GF-D8 (cell line): Measurements from ENCODE around the gene CTCFL.

Experiments
- DNase-seq: peaks from one replicate; lab custom pipeline; 2025; lab: John Stamatoyannopoulos, UW

The CTCFL gene

GRCh38 chr20:57524511-57525176 lies at the start of gene CTCFL:
TSS of gene CTCFL (minus strand) at chr20:57525140. CDS start at chr20:57524205, 935 bp downstream.
- DNase-seq, result no peak

- no peak for DNase-seq
These were observed 49.0 kb upstream of the CTCFL start for GRCh38 chr20:57573894-57574293.

- DNase-seq, result no peak
These were observed 48.3 kb upstream of the CTCFL start for GRCh38 chr20:57573242-57573641.

GRCh38 chr20:57571782-57572416 lies 47.0 kb upstream of the CTCFL start:
- DNase-seq, result no peak

GRCh38 chr20:57570920-57571319 lies 46.0 kb upstream of the CTCFL start:
- DNase-seq, result no peak

GRCh38 chr20:57570145-57570850 lies 45.4 kb upstream of the CTCFL start:
- no peak for DNase-seq

GRCh38 chr20:57568960-57569359 lies 44.0 kb upstream of the CTCFL start:
- DNase-seq, result no peak

GRCh38 chr20:57568088-57568896 lies 43.4 kb upstream of the CTCFL start:
- DNase-seq, result no peak

GRCh38 chr20:57567471-57568079 lies 42.6 kb upstream of the CTCFL start:
- no peak for DNase-seq

- no peak for DNase-seq
These were observed 42.0 kb upstream of the CTCFL start for GRCh38 chr20:57566803-57567459.

GRCh38 chr20:57566399-57566798 lies 41.5 kb upstream of the CTCFL start:
- DNase-seq, result no peak

- DNase-seq, result no peak
These were observed 40.2 kb upstream of the CTCFL start for GRCh38 chr20:57564951-57565642.

- no peak for DNase-seq
These were observed 39.4 kb upstream of the CTCFL start for GRCh38 chr20:57564180-57564802.

- DNase-seq, result no peak
These were observed 38.6 kb upstream of the CTCFL start for GRCh38 chr20:57563522-57563921.

- DNase-seq, result no peak
These were observed 37.9 kb upstream of the CTCFL start for GRCh38 chr20:57562541-57563465.

GRCh38 chr20:57561356-57562279 lies 36.7 kb upstream of the CTCFL start:
- no peak for DNase-seq

- DNase-seq, result no peak
These were observed 35.8 kb upstream of the CTCFL start, which contains the start of gene PCK1 for GRCh38 chr20:57560554-57561355. TSS of gene PCK1 (plus strand) at chr20:57561110. CDS start at chr20:57561412, 302 bp downstream.
